ENCODE results near the gene SYCP2L. TPM values are rescaled to one million over a fixed set of nuclear protein-coding genes. Genes with fewer than 3 reads are reported as not detected.

The SYCP2L gene
- total RNA-seq, 1 experiment from 2014 or later = 4.9 TPM

DNA sequence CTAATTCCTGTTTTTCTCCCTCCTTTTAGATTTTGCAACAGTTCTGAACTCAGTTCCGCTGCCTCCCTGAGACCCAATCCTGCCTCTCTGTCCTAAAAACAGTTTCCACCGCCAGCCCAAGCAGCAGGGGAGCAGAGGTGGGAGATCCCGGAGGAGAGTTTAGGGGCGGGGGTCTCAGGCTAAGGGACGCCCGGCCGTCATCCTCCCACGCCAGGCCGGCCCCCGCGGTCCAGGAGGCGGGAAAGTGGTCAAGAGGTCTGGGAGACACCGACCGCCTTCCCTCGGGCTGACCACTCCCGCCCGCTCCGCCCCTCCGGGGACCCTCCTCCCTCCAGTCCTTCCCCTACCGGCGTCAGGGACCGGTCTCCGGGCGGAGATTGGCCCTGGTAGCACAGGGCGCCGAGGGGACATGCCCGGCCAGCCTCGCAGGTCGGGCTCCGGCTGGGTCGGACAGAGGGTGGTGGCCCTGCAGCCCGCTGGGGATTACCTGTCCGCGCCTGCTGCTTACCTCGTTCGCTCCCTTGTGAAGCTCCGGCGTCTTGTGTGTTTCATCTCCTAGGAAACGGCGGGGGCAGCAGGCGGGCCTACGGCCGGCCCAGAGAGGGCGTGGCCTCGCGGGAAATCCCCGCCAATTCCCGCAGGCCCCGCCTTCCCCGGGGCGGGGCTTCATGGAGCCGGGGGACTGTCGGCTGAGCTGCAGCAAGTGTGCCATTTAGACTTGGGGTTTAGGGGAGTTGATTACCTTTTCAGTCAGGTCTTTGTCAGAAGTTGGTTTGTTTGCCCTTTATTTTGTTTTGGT lies 48.7 kb upstream of the SYCP2L start, which contains the start of gene MAK:
Gene MAK, minus strand, starts transcription at position 545 of the 799 bp plus-strand sequence. CDS start 7,891 bp downstream, outside the sequence.
- Histone ChIP-seq H3K4me1 (ENCODE audit: control insufficient read depth in 1 of 2, insufficient read depth in 2 of 2, low read length in 2 of 2) (peaks cover 10 to 21% of the 10 kb centered on the region in 2 experiments; a peak in 3 of 4 replicates), H3K9me2 (ENCODE audit: insufficient read depth) (no peaks in the 10 kb centered on the region), H3K4me2 (ENCODE audit: low read length) (peak within 1 kb of the TSS; percentile 94), H3K4me3 (replicated peaks in 1 of 2; ENCODE audit: low read depth in 1 of 2, low read length in 2 of 2) (peak within 1 kb of the TSS; percentile 46 to 61), H3K36me3 (ENCODE audit: control insufficient read depth in 1 of 2, insufficient read depth in 2 of 2, low read length in 2 of 2) (no peaks in the 10 kb centered on the region), H4K20me1 (ENCODE audit: insufficient read depth) (no peaks in the 10 kb centered on the region), H2AFZ (ENCODE audit: low read depth, low read length, poor library complexity, severe bottlenecking) (peak within 1 kb of the TSS; percentile 5), H3K9ac (ENCODE audit: low read length) (peak within 1 kb of the TSS; percentile 62), H3K79me2 (ENCODE audit: insufficient read depth, low read length) (no peaks in the 10 kb centered on the region), H3K27ac (ENCODE audit: low read depth, low read length) (no peak within 1 kb of the TSS), H3K27me3 (ENCODE audit: insufficient read depth, low read length) (peaks cover 21% of the 10 kb centered on the region), H3K9me3 (ENCODE audit: control insufficient read depth in 1 of 2, insufficient read depth in 1 of 2, low read depth in 1 of 2, low read length in 2 of 2) (no peaks in the 10 kb centered on the region)
- peak; percentile 81 for DNase-seq (ENCODE audit: low read depth, low spot score)
- RAD21 ChIA-PET (ENCODE audit: low non-redundant PET in 1 of 2, low total read pairs in 2 of 2, uncharacterized antibody in 2 of 2, unreplicated experiment in 2 of 2) = no interaction called here
- intact Hi-C loops (cut with micrococcal nuclease) = no loop called here
- peak; percentile 93 for ATAC-seq
- CTCF ChIA-PET = no interaction called here
- TF ChIP-seq RAD21 (IDR thresholded peaks at IDR 0.05; ENCODE audit: low read depth) = no peak
- TF ChIP-seq, protein P1, sequence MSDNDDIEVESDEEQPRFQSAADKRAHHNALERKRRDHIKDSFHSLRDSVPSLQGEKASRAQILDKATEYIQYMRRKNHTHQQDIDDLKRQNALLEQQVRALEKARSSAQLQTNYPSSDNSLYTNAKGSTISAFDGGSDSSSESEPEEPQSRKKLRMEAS (IDR thresholded peaks at IDR 0.05) = peak; percentile 28; the same call in 1 of the 2 replicates
- TF ChIP-seq JUND (IDR thresholded peaks at IDR 0.05) = no peak
- 0 out of 2 replicates have a peak, but pooled peaks have one; percentile 51 for TF ChIP-seq POLR2AphosphoS5 (IDR thresholded peaks at IDR 0.05; ENCODE audit: low read depth, low read length)
- TF ChIP-seq ELF1 (IDR thresholded peaks at IDR 0.05; ENCODE audit: borderline replicate concordance, low read depth) = no peak
- TF ChIP-seq YY1 (IDR thresholded peaks at IDR 0.05; ENCODE audit: extremely low read depth, insufficient replicate concordance, low read depth, low read length) = no peak
- peak; percentile 58 for TF ChIP-seq TCF7L2 (IDR thresholded peaks at IDR 0.05; ENCODE audit: borderline replicate concordance, extremely low read depth, insufficient read depth, insufficient read length)
- TF ChIP-seq, protein P2, sequence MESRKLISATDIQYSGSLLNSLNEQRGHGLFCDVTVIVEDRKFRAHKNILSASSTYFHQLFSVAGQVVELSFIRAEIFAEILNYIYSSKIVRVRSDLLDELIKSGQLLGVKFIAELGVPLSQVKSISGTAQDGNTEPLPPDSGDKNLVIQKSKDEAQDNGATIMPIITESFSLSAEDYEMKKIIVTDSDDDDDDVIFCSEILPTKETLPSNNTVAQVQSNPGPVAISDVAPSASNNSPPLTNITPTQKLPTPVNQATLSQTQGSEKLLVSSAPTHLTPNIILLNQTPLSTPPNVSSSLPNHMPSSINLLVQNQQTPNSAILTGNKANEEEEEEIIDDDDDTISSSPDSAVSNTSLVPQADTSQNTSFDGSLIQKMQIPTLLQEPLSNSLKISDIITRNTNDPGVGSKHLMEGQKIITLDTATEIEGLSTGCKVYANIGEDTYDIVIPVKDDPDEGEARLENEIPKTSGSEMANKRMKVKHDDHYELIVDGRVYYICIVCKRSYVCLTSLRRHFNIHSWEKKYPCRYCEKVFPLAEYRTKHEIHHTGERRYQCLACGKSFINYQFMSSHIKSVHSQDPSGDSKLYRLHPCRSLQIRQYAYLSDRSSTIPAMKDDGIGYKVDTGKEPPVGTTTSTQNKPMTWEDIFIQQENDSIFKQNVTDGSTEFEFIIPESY (IDR thresholded peaks at IDR 0.05; ENCODE audit: extremely low read depth, insufficient replicate concordance, low read length) = no peak
- TF ChIP-seq EGR1 (IDR thresholded peaks at IDR 0.05; ENCODE audit: low read depth) = peak; percentile 66
- BruUV-seq (replicated peaks) = no TSS peak
- POLR2A ChIA-PET = no interaction called here
